GM21576 (cell line): ENCODE measurements around the gene ANKRD55.
"Not testable (repeated sequence)": the region's sequence is repeated elsewhere in the genome, so short reads cannot be mapped to it uniquely, and the experiment has no call there.

Experiments
- ATAC-seq: cut with Tn5 transposase; IDR thresholded peaks from one replicate; pipeline ENCODE4 v1.9.1; 2021; ENCODE audit warnings: mild to moderate bottlenecking, moderate library complexity; ENCODE audit not compliant: unreplicated experiment

Gene ANKRD55

DNA sequence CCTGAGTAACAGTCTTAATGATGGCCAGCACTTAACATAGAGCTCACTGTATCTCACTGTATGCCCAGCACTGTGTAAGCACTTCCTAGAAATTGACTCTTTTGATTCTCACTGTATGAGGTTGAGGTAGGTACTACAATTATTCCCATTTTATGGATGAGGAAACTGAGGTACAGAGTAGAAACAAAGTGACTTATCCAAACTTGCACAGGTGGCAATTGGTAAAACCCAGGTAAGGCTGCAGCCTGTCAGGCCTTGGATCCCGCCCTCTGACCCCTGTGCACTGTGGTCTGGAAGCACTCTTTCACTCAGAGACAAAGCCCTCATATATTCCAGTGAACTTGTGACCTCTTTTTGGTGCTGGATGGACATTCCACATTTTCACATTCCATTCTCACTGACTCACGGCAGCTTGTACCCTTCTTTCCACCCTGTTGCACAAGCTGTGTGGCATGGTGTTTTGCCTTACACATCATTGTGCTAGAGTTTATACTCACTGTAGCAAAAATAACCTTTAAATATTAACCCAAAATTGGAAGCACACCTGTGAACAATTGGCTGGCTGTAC lies 21.7 kb downstream of the ANKRD55 start:
- ATAC-seq, result no peak

DNA sequence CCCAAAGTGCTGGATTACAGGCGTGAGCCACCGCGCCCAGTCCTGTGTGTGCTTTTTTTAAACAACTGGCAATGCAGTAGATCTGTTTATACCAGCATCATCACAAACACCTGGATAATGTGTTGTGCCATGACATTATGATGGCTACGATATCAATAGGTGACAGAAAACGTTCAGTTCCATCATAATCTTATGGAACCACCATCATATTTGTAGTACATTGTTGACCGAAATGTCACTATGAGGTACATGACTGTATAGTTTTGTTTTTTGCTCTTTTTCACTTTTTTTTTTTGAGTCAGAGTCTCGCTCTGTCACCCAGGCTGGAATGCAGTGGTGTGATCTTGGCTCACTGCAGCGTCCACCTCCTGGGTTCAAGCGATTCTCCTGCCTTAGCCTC lies 24.4 kb downstream of the ANKRD55 start:
- ATAC-seq, result no peak

DNA sequence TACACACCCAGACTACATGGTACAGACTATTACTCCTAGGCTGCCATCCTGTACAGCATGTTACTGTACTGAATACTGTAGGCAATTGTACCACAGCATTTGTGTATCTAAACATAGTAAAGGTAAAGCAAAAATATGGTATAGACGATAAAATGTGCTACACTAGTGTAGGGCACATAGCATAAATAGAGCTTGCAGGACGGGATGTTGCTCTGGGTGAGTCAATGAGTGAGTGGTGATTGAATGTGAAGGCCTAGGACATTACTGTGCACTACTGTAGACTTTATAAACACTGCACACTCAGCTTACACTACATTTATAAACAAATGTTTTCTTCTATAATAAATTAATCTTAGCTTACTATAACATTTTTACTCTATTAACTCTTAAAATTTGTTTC lies 25.6 kb downstream of the ANKRD55 start:
- no peak for ATAC-seq

DNA sequence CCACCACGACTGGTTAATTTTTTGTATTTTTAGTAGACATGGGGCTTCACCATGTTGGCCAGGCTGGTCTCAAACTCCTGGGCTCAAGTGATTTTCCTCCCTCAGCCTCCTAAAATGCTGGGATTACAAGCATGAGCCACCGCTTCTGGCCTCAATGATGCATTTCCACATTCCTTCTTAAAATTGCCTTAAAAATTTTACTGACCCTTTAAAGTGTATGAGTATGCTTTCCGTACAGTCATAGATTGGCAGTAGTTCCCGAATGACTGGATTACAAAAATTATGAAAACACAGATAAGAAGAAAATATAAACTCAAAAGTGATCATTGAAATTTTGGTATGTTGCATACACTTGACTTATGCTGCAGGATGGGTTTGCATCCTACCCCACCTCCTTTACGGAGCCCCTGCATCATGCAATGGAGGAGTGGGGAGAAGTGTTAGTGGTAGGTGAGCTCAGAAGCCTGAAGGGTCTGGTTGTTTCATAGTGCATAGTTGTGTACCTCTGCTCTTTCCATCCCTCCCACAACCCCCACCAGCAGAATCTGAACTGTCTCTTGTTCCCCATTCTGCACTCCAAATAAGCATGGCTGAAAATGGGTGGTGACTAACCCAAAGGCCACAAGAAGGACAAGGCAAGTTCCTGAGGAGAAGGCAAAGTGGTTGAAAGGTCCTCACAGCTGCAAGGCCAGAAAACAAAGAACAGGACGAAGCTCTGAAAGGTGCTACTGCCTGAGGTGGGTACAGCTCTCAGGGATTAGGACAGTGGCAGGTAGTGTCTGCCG lies 26.8 kb downstream of the ANKRD55 start:
- no peak for ATAC-seq

DNA sequence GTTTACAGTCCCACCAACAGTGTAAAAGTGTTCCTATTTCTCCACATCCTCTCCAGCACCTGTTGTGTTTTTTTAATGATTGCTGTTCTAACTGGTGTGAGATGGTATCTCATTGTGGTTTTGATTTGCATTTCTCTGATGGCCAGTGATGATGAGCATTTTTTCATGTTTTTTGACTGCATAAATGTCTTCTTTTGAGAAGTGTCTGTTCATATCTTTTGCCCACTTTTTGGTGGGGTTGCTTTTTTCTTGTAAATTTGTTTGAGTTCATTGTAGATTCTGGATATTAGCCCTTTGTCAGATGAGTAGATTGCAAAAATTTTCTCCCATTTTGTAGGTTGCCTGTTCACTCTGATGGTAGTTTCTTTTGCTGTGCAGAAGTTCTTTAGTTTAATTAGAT lies 29.2 kb downstream of the ANKRD55 start:
- ATAC-seq, result not testable (repeated sequence)

DNA sequence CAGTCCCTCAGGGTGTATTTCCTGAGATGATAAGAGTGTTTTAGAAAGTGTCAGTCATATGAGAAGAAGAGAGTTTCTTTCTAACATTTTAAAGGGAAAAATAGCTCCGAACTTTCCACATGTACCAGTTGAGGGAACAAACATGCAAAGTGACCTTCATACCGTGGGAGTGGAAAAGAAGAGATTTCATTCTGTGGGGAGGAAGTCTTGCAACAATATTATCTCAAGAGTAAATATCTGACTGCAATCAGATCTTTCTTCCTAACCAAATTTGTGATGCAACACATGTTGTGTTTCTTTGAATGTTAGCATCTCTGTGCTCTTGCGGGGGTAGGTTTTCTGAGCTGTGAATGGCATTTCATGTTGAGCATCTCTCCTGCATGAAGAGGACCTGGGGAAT lies 30.6 kb downstream of the ANKRD55 start:
- ATAC-seq, result no peak

DNA sequence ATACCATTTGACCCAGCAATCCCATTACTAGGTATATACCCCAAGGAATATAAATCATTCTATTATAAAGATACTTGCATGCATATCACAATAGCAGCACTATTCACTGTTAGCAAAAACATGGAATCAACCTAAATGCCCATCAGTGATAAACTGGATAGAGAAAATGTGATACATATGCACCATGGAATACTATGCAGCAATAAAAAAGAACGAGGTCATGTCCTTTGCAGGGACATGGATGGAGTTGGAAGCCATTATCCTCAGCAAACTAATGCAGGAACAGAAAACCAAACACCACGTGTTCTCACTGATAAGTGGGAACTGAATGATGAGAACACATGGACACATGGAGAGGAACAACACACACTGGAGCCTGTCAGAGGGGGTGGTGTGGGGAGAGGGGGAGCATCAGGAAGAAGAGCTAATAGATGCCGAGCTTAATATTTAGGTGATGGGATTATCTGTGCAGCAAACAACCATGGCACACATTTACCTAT lies 31.3 kb downstream of the ANKRD55 start:
- ATAC-seq, result not testable (repeated sequence)

DNA sequence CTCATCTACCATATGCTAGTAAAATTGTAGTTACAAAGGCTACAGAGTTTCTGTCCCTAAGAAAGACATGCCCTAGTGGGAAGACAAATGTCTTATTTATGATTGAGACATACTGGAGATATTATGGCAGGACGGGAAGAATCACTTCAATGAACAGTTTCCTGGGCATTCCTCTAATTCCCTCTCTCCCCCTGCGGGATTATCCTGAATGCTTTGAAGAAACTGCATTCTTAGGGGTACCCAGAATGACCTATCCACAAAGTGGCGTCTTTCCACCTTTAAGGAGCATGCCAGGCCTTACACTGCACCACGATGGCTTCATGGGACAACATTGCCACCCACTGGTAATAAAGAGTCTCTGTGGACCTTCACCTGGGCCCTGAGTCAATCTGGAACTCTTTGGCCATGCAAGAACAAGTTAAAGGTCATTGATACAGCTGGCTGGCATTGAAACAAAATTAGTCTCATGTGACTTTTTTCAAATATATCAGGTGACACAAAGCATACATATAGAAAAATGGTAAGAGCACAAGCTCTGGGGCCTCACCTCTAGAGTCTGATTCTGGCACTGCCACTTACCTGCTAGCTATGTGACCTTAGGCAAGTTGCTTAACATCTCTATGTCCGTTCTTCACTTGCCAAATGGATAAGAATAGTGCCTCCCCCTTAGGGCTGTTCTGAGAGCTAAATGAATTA lies 32.0 kb downstream of the ANKRD55 start:
- peak; percentile 97 for ATAC-seq

DNA sequence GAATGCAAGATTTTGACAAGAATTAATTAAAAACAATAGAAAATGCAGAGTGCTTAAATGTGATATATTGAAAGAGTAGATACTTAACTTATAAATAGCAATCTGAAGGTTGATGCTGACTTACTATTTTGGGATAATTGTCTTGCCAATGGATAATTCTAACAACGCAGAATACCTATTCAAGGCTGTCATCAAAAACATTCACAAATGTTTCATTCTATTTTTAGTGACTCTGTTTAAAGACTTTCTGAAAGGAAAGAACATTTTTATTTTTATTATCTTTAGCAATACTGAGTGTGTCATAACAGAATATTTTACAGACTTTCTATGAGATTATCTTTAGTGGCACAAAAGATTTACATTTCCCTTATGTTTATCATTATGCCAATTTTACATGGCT lies 38.1 kb downstream of the ANKRD55 start:
- ATAC-seq, result no peak

DNA sequence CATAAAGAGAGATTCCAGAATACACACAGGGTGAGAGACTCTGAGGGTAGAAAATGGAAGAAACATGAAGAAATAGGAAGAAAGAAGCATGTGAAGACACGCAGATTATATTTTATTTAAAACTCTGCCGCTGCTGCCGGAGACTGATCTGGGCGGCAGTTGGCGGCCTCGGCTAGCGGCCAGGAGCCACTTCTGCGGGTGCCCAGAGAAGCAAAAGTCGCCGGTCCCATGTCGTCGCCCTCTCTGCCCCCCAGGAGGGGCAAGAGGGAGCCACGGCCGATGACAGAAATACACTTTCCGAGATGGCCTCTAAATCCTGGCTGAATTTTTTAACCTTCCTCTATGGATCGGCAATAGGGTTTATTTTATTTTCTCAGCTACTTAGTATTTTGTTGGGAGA lies 40.9 kb downstream of the ANKRD55 start:
- no peak for ATAC-seq

DNA sequence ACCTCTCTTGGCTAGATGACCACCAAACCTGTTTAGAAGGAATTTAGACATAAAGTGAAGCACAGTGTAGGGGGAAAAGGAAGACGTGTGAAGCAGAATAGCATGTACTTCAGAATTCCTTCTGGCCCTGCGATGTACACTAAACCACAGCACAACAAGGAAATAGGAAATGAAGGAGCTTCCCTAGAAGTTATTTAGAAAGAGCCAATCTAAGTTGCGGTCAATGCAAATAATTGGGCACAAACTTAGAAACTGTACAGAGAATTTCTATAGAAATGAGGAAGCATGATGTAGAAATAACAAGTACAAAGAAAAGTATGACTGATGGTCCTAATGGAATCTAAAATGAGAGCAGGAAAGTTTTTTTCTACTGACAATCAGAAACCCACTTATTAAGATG lies 41.5 kb downstream of the ANKRD55 start:
- no peak for ATAC-seq

DNA sequence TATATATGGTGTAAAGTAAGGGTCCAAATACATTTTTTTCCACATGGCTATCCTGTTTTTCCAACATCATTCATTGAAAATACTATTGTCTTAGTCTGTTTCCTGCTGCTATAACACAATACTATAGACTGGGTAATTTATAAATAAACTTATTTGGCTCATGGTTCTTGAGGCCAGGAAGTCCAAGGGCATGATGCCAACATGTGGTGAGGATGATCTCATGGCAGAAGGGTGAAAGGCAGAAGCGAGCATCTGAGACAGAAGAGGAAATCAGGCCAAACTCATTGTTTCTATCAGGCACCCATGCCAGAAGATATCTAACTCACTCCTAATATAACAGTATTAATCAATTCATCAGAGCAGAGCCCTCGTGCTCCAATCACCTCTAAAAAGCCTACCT lies 42.6 kb downstream of the ANKRD55 start:
- ATAC-seq, result no peak

DNA sequence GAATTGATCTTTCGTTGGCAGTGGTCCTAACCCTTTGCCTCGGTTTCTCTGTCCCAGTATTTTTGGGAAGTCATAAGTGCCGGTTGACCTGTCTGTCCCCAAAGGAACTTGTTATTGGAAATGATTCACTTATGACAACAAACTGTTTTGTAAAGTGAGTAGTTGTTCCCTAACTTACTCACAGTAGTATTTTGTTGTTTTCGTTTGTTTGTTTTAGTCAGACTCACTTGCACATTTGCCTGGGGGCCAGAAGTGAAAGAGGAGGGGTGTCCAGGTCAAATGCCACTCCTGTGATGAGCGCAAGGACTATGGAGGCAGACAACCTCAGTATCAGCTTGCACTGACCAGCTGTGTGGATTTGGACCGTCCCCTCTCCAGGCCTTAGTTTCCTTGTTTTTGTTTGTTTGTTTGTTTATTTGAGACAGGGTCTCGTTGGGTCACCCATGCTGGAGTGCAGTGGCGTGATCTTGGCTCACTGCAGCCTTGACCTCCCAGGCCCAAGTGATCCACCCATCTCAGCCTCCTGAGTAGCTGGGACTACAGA lies 47.3 kb downstream of the ANKRD55 start:
- ATAC-seq, result no peak

DNA sequence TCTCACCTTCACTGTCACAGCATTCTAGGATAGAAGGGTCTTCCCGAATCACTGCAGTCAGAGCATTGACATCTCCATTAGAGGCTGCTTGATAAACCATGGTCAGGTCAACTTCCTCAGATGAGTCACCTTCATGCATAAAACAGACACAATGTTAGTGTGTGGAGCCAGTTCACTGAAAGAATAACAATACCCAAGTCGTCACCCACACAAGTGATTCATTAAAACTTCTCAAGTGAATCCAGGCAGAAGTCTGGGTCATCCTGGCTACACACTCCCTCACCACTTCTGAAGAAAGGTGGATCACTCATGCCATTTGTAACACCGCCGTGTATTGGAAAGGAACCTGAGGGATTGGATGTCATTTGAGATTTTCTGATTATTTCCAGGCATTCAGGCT lies 49.6 kb downstream of the ANKRD55 start:
- ATAC-seq, result no peak

DNA sequence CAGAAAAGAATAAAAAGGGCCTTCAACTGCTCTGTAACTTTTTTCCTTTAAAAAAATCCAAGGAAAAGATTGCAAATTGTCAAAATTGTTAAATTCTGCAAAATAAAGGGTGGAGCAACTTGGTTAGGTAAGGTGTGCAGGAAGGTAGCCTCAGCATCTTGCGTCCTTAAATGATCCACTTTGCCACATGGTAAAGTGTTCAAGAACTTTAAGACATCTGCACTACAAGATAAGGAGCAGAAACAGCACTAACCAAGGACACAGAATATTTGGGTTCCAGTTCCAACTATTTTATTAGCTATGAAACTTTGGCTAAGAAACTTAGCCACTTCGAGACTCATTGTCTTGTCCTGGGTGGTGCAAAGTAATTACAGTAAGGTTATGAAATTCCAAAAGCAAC lies 53.7 kb downstream of the ANKRD55 start:
- no peak for ATAC-seq

DNA sequence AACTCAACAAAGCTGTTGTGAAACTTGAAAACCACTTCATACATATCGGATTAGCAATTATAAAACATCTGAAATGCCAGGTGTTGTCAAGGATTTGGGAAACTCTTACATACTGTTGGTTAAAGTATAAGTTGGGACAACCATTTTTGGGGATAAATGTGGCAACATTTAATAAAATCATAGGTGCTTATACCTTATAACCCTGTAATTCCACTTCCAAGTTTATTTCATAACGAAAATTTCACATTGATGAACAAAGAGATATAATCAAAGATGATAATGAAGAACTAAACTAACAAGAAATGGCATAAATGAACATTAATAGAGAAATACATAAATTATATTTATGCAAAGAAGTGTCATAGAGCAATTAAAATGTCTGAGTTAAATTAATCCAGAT lies 54.3 kb downstream of the ANKRD55 start:
- ATAC-seq, result no peak

DNA sequence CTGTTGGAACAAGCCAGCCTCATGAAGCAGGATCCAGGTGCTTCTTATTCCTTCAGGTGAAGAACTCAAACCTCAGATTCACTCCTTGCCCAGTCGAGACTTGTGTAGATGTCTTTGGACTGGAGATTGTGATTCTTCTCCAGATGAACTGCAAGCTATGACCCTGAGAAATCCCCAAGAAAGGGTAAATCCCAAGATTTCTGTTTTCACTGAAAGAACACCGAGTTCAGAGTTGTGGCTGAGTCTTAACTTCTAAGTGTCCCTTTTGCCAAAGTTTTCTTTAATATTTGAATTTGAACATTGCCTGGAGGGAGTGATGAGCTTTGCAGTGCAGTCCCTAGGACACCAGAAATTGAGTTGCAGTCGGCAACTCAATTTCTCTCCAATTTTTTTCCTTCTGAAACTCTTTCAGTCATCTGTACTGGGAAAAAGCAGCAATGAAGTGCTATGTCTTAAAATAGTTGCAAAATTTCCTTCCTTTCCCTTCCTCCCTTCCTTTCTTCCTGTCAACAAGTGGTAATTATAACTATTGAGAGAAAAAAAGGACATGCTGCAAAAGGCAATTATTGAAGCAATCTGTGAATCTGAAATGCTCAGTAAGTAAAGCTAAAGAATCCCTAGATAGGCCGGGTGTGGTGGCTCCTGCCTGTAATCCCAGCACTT lies 56.1 kb downstream of the ANKRD55 start:
- no peak for ATAC-seq

DNA sequence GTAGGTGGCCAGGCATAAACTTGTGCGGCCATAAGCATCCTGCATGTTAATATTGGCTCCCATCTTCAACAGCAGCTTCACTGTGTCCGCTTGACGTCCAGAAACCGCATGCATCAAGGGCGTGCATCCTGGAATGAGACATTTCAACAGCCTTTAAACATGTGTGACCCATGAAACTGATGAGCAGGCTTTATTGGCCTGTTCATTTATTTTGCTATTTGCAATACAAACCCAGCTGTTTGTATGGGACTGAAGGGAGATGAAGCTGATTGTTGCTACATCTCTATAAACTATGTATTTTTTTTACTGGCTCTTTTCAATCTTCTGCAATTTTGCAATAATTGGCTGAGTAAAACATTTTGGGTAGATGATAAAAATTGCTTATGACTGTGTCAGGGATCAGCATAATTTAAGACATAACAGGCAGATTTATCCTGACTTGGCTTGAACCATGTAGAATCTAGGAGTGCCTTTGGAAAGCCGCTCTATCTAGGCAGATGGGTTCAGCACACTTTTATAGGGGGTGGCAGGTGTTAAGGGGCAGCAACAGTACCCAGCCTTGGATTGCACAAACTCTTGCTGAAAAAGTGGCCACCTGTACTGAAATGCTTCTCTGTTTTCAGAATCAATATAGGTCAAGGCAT lies 56.9 kb downstream of the ANKRD55 start:
- no peak for ATAC-seq

DNA sequence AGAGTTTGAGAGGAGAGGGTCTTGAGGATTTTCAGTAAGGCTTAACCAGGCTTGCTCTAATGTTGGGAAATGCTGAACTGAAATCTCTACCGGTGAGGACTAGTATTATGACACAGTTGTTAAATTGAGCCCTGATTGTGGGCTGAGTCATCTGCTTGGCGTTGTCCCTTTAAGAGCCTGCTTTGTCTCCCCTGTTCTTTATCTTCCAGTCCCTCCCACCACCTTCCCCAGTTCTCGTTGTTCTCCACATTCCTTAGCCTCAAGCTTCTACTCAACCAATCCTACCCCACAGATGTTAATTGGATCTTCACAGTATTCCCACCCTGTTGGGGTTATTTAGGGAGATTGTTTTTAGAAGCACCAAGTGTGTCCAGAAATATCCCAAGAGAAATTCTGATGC lies 57.6 kb downstream of the ANKRD55 start:
- no peak for ATAC-seq

DNA sequence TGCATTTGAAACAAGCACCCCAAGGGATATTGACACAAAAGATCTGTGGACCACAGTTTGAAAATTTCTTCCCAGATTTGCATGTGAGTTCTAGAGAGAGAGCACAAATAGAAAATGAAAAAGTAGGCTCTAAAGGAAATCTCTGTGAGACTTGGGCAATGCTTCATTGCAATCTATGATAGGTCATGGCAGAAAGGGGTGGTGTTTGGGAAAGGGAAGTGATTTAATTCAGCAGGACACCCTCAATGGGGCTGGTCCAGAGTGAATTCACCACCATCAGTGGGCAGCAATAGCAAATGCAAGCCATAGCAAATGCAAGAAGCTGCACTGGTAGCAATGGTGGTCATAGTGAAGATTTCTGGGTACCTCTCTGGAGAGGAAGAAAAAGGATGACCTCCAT lies 58.1 kb downstream of the ANKRD55 start:
- no peak for ATAC-seq

DNA sequence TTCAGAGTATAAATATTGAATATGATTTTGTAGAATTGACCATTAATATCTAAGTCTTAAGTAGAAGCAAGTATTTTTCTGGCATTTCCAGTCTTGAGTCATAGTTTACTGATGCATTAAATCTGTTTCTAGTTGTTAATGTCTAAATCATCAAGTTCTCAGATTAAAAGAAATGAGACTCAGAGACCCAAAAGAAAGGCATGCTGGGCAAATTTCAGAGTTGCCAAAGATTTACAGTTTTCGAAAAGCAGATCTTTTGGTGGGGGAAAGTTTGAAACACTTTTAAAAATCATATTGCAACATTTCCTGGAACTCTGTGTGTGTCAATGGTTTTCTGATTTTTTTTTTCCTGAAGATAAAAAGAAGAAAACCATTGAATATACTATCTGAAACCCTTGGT lies 60.9 kb downstream of the ANKRD55 start:
- ATAC-seq, result no peak
